CD4-positive, CD25-positive, alpha-beta regulatory T cell (primary cell): ENCODE measurements around the gene PRKAA1. TPM values are rescaled to one million over a fixed set of nuclear protein-coding genes. Genes with fewer than 3 reads are reported as not detected.
A peak's percentile ranks its signal among the peaks of the same experiment; 100 is the strongest.

Source experiments
- ATAC-seq, 2 donors: fragments of 150-1000 bp; cut with Tn5 transposase; one replicate each; pipeline ENCODE4 v1.10.0; 2021; ENCODE audit warnings: low read depth in 2 of 2, moderate number of reproducible peaks in 2 of 2, moderate library complexity in 1 of 2
- DNase-seq, 3 donors: peaks; one replicate each; pipeline versions ENCODE4 v3.0.0 to v3.0.0-alpha.2; 2012 to 2022; ENCODE audit warnings: mixed read lengths in 1 of 3
- H3K27ac ChIP-seq: one replicate; pipeline ENCODE4 v1.7.0; 2013; ENCODE audit warnings: mild to moderate bottlenecking, low read length; ENCODE audit not compliant: insufficient read depth, poor library complexity, severe bottlenecking
- H3K27me3 ChIP-seq: one replicate; pipeline ENCODE4 v1.7.0; 2013; ENCODE audit warnings: low read length; ENCODE audit not compliant: control insufficient read depth, insufficient read depth
- H3K36me3 ChIP-seq: one replicate; pipeline ENCODE4 v1.7.0; 2013; ENCODE audit warnings: mild to moderate bottlenecking, low read length, moderate library complexity; ENCODE audit not compliant: control insufficient read depth, insufficient read depth
- H3K4me1 ChIP-seq: 2 replicates; pipeline ENCODE4 v1.7.0; 2013; ENCODE audit warnings: mild to moderate bottlenecking, low read length; ENCODE audit not compliant: insufficient read depth, control insufficient read depth, poor library complexity, severe bottlenecking
- H3K4me3 ChIP-seq: one replicate; pipeline ENCODE4 v1.7.0; 2013; ENCODE audit warnings: low read depth, mild to moderate bottlenecking, low read length, moderate library complexity
- H3K9me3 ChIP-seq, 2 experiments: 1 replicate in 1 of 2; 2 replicates in 1 of 2; pipeline ENCODE4 v1.7.0; 2013; ENCODE audit warnings: low read length in 2 of 2, mild to moderate bottlenecking in 1 of 2, moderate library complexity in 1 of 2; ENCODE audit not compliant: control insufficient read depth in 2 of 2
- H3K27ac Mint-ChIP-seq, 3 donors: one replicate each; pipeline ENCODE4 v1.8.0; 2020 to 2022; ENCODE audit warnings: mild to moderate bottlenecking in 3 of 3, mixed read lengths in 3 of 3, moderate library complexity in 2 of 3
- H3K27me3 Mint-ChIP-seq: one replicate; pipeline ENCODE4 v1.8.0; 2022; ENCODE audit warnings: mild to moderate bottlenecking, mixed read lengths
- H3K36me3 Mint-ChIP-seq: one replicate; pipeline ENCODE4 v1.8.0; 2020; ENCODE audit warnings: mixed read lengths
- H3K4me1 Mint-ChIP-seq, 4 donors: one replicate each; pipeline ENCODE4 v1.8.0; 2020 to 2022; ENCODE audit warnings: mixed read lengths in 4 of 4, mild to moderate bottlenecking in 1 of 4
- H3K4me3 Mint-ChIP-seq, 4 donors: one replicate each; pipeline ENCODE4 v1.8.0; 2020 to 2022; ENCODE audit warnings: mild to moderate bottlenecking in 4 of 4, mixed read lengths in 4 of 4, moderate library complexity in 3 of 4
- H3K9me3 Mint-ChIP-seq, 7 donors: one replicate each; pipeline ENCODE4 v1.8.0; 2020 to 2022; ENCODE audit warnings: mixed read lengths in 7 of 7, mild to moderate bottlenecking in 3 of 7, moderate library complexity in 2 of 7
- polyA plus RNA-seq, 4 donors: library from polyadenylated mRNA; unstranded; fragments of 300-500 nt; fragmentation: Illumina TruSeq; gene quantifications; one replicate each; pipeline ENCODE4 v1.2.3, GENCODE V29; 2021
- total RNA-seq: library from RNA; stranded (reverse); gene quantifications from one replicate; pipeline ENCODE4 v1.2.3, GENCODE V29; 2022

The PRKAA1 gene
- total and polyA plus RNA-seq, 5 donors from 2014 or later = 34.1 to 102 (median 44.1) TPM

DNA sequence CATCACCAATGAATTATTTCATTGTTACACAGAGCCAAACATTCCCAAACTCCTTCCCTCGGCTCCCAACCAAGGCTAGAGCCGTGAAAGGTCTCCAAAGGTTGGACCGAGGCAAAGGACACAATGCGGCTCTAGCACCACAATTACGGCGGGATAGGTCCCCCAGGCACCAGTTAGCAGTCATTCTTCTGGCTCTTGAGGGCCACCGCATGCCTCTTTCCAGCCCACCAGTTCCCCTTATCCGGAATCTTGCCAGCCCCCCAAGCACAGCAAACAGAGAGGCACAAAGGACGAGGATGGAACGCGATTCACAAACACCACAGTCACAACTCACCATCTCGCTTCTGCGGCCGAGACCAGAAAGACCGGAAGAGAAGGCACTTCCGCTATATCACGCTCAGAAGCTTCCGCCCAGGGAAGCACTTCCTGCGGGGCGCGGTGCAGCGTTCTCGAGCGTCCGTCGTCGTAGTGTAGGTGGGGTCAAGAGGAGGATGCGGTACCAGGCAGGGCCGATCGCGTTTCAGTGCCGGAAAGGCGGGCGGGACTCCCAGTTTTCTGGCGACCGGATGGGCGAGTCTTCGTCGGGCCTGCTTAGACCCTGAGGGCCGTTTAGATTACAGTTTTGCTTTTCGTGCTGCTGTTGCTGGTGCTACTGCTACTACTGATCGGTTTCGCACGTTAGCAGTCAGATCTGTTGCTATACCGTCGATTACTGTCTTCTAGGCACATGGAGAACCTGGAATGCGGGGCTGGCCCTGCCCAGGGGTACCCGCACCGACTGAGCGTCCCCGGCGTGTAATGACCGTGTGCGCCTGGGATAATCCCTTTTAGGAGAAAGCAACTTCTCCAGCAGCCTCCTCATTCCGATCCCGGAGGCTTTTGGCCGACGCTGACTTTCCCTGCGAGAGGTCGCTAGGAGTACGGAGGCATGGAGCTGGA, 36.9 kb upstream of the PRKAA1 start, which contains the start of gene RPL37:
Gene RPL37, minus strand, starts transcription at position 374 of the 939 bp plus-strand sequence. Its CDS starts 37 bp downstream, at position 337.
- H3K4me1 ChIP-seq = peaks cover 36% of the 10 kb centered on the region
- Mint-ChIP-seq H3K36me3 (peaks cover 39% of the 10 kb centered on the region), H3K27me3 (peaks cover 13% of the 10 kb centered on the region), H3K4me3 (peak within 1 kb of the TSS; percentile 93 to 99 (median 96)), H3K4me1 (peaks cover 29 to 65% (median 47%) of the 10 kb centered on the region in 4 donors), H3K9me3 (no peaks in the 10 kb centered on the region), H3K27ac (peak within 1 kb of the TSS; percentile 96 to 99 (median 99))
- peaks cover 35% of the 10 kb centered on the region for H3K36me3 ChIP-seq
- H3K27me3 ChIP-seq = no peaks in the 10 kb centered on the region
- H3K4me3 ChIP-seq = peak within 1 kb of the TSS; percentile 90
- peak; percentile 86 to 98 (median 90) for DNase-seq
- peak within 1 kb of the TSS; percentile 95 for H3K27ac ChIP-seq
- ATAC-seq = peak; percentile 98 to 99
- H3K9me3 ChIP-seq = no peaks in the 10 kb centered on the region

- Histone ChIP-seq H3K4me3 (peak overlapping the region; percentile 90), H3K4me1 (peaks cover 36% of the 10 kb centered on the region), H3K27me3 (no peaks in the 10 kb centered on the region), H3K27ac (peak overlapping the region; percentile 95), H3K36me3 (peaks cover 42% of the 10 kb centered on the region), H3K9me3 (no peaks in the 10 kb centered on the region)
- Mint-ChIP-seq H3K4me3 (peak overlapping the region; percentile 93 to 99 (median 96)), H3K36me3 (peaks cover 45% of the 10 kb centered on the region), H3K27me3 (peaks cover 10% of the 10 kb centered on the region), H3K4me1 (peaks cover 27 to 66% (median 49%) of the 10 kb centered on the region in 4 donors), H3K9me3 (no peaks in the 10 kb centered on the region), H3K27ac (peak overlapping the region; percentile 96 to 99 (median 99))
- peak; percentile 45 to 80 (median 70) for DNase-seq
- ATAC-seq = peak; percentile 11 to 16
Measured at GRCh38 chr5:40834391-40834848, 36.2 kb upstream of the PRKAA1 start.

GRCh38 chr5:40833712-40834229, 35.6 kb upstream of the PRKAA1 start:
- Histone ChIP-seq H3K27ac (peak overlapping the region; percentile 95), H3K27me3 (no peaks in the 10 kb centered on the region), H3K4me3 (peak overlapping the region; percentile 90), H3K36me3 (peaks cover 48% of the 10 kb centered on the region), H3K4me1 (peaks cover 36% of the 10 kb centered on the region), H3K9me3 (no peaks in the 10 kb centered on the region)
- ATAC-seq (no peak), DNase-seq (no peak)
- H3K4me1 Mint-ChIP-seq = peaks cover 32 to 72% (median 54%) of the 10 kb centered on the region in 4 donors
- peaks cover 10% of the 10 kb centered on the region for H3K27me3 Mint-ChIP-seq
- H3K27ac Mint-ChIP-seq = peak overlapping the region; percentile 96 to 99 (median 99)
- H3K9me3 Mint-ChIP-seq = no peaks in the 10 kb centered on the region
- peak overlapping the region; percentile 93 to 99 (median 96) for H3K4me3 Mint-ChIP-seq
- H3K36me3 Mint-ChIP-seq = peaks cover 52% of the 10 kb centered on the region

DNA sequence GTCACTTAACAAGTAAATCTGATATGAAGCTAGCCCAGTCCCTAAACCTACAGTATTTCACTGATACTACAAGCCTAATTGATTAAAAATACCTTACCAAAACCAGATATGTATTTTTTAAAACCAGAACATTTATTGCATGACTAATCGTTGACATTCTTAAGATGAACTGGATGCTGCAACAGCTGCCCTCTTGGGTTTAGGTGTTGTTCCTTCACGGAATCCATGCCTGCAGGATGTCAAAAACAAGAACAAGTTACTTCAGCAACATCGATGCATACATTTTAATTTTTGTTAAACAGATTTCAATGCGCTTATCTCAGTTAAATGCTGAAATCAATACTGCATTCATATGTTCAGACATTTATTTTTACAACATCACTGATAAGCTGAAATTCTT, 34.2 kb upstream of the PRKAA1 start:
- no peak for ATAC-seq
- Histone ChIP-seq H3K27me3 (no peaks in the 10 kb centered on the region), H3K4me1 (peaks cover 30% of the 10 kb centered on the region), H3K36me3 (peaks cover 63% of the 10 kb centered on the region), H3K9me3 (no peaks in the 10 kb centered on the region), H3K4me3 (peak overlapping the region; percentile 90), H3K27ac (peak overlapping the region; percentile 95)
- Mint-ChIP-seq H3K27ac (peak overlapping the region; percentile 57 to 99 (median 99)), H3K36me3 (peaks cover 66% of the 10 kb centered on the region), H3K27me3 (peaks cover 5% of the 10 kb centered on the region), H3K4me3 (peak overlapping the region; percentile 93 to 99 (median 96)), H3K9me3 (no peaks in the 10 kb centered on the region), H3K4me1 (peaks cover 35 to 71% (median 56%) of the 10 kb centered on the region in 4 donors)
- DNase-seq = no peak

GRCh38 chr5:40831346-40832210, 33.4 kb upstream of the PRKAA1 start:
- peak overlapping the region in 1 of 4 donors; percentile 93 for H3K4me3 Mint-ChIP-seq

DNA sequence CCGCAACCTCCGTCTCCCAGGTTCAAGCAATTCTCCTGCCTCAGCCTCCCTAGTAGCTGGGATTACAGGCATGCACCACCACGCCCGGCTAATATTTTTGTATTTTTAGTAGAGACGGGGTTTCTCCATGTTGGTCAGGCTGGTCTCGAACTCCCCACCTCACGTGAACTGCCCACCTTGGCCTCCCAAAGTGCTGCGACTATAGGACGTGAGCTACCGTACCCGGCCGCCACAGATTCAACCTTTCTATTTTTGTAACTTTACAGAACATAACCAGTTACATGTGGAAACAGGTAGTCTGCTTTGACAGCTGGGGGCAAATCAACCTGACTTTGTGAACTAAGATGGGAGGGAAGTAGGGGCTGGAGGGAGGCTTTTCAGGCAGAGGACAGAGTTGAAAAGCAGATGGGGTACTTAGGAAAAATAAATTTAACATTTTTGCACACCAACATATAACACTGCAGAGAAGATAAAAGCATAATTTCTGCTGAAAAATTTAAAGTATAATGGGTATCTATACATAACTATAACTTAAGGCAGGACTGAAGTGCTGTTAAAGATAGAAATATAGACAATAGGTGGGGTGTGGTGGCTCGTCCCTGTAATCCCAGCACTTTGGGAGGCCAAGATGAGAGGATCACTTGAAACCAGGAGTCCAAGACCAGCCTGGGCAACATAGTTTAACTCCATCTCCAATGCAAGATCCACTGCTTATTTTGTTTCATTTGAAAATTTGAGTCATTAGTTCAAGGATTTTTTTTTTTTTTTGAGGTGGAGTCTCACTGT, 31.8 kb upstream of the PRKAA1 start:
- Histone ChIP-seq H3K27me3 (no peaks in the 10 kb centered on the region), H3K27ac (no peak overlapping the region), H3K36me3 (peaks cover 74% of the 10 kb centered on the region), H3K4me1 (peaks cover 26% of the 10 kb centered on the region), H3K4me3 (no peak overlapping the region), H3K9me3 (no peaks in the 10 kb centered on the region)
- Mint-ChIP-seq H3K4me3 (peak overlapping the region in 1 of 4 donors; percentile 64), H3K36me3 (peaks cover 70% of the 10 kb centered on the region), H3K9me3 (no peaks in the 10 kb centered on the region), H3K27ac (peak overlapping the region in 1 of 3 donors; percentile 76), H3K4me1 (peaks cover 31 to 53% (median 48%) of the 10 kb centered on the region in 4 donors), H3K27me3 (no peaks in the 10 kb centered on the region)
- DNase-seq (no peak), ATAC-seq (no peak)

More at GRCh38 chr5:40831346-40832210, 33.4 kb upstream of the PRKAA1 start:
- peak overlapping the region; percentile 35 for H3K27ac ChIP-seq
- H3K4me1 ChIP-seq = peaks cover 30% of the 10 kb centered on the region
- peaks cover 35 to 66% (median 54%) of the 10 kb centered on the region in 4 donors for H3K4me1 Mint-ChIP-seq
- ATAC-seq = no peak
- H3K36me3 Mint-ChIP-seq = peaks cover 70% of the 10 kb centered on the region
- peaks cover 5% of the 10 kb centered on the region for H3K27me3 Mint-ChIP-seq
- peaks cover 70% of the 10 kb centered on the region for H3K36me3 ChIP-seq
- peak in 1 of 3 donors; percentile 33 for DNase-seq
- no peaks in the 10 kb centered on the region for H3K9me3 ChIP-seq
- H3K9me3 Mint-ChIP-seq = no peaks in the 10 kb centered on the region
- H3K27me3 ChIP-seq = no peaks in the 10 kb centered on the region
- peak overlapping the region; percentile 2 to 99 (median 61) for H3K27ac Mint-ChIP-seq
- H3K4me3 ChIP-seq = no peak overlapping the region
